Measurements from ENCODE around the gene OR4D1.

GRCh38 chr17:58117382-58117781, 30.8 kb upstream of the OR4D1 start:
- TF ChIP-seq NR0B1 (IDR thresholded peaks at IDR 0.05; ENCODE audit: partially characterized antibody) = no peak
- TF ChIP-seq, protein P1, sequence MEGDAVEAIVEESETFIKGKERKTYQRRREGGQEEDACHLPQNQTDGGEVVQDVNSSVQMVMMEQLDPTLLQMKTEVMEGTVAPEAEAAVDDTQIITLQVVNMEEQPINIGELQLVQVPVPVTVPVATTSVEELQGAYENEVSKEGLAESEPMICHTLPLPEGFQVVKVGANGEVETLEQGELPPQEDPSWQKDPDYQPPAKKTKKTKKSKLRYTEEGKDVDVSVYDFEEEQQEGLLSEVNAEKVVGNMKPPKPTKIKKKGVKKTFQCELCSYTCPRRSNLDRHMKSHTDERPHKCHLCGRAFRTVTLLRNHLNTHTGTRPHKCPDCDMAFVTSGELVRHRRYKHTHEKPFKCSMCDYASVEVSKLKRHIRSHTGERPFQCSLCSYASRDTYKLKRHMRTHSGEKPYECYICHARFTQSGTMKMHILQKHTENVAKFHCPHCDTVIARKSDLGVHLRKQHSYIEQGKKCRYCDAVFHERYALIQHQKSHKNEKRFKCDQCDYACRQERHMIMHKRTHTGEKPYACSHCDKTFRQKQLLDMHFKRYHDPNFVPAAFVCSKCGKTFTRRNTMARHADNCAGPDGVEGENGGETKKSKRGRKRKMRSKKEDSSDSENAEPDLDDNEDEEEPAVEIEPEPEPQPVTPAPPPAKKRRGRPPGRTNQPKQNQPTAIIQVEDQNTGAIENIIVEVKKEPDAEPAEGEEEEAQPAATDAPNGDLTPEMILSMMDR (IDR thresholded peaks at IDR 0.05 in 2 of 3, conservative IDR thresholded peaks at IDR 0.05 in 1 of 3; ENCODE audit: insufficient read depth in 2 of 3, low read depth in 1 of 3, low read length in 3 of 3) = no peak
- TF ChIP-seq MNT (conservative IDR thresholded peaks at IDR 0.05) = no peak
- TF ChIP-seq SRF (CRISPR knock-in tag; IDR thresholded peaks at IDR 0.05) = no peak
- no peak for TF ChIP-seq ZNF740 (CRISPR knock-in tag; IDR thresholded peaks at IDR 0.05)
- no peak for TF ChIP-seq ZNF740 (tag; IDR thresholded peaks at IDR 0.05)
- TF ChIP-seq ZC3H4 (CRISPR knock-in tag; IDR thresholded peaks at IDR 0.05; ENCODE audit: borderline replicate concordance) = no peak
- TF ChIP-seq POLR2AphosphoS5 (IDR thresholded peaks at IDR 0.05; ENCODE audit: control insufficient read depth, insufficient read depth, low read depth, low read length) = no peak
- TF ChIP-seq, protein P2, sequence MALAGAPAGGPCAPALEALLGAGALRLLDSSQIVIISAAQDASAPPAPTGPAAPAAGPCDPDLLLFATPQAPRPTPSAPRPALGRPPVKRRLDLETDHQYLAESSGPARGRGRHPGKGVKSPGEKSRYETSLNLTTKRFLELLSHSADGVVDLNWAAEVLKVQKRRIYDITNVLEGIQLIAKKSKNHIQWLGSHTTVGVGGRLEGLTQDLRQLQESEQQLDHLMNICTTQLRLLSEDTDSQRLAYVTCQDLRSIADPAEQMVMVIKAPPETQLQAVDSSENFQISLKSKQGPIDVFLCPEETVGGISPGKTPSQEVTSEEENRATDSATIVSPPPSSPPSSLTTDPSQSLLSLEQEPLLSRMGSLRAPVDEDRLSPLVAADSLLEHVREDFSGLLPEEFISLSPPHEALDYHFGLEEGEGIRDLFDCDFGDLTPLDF (CRISPR knock-in tag; IDR thresholded peaks at IDR 0.05) = no peak
- TF ChIP-seq, protein P3, sequence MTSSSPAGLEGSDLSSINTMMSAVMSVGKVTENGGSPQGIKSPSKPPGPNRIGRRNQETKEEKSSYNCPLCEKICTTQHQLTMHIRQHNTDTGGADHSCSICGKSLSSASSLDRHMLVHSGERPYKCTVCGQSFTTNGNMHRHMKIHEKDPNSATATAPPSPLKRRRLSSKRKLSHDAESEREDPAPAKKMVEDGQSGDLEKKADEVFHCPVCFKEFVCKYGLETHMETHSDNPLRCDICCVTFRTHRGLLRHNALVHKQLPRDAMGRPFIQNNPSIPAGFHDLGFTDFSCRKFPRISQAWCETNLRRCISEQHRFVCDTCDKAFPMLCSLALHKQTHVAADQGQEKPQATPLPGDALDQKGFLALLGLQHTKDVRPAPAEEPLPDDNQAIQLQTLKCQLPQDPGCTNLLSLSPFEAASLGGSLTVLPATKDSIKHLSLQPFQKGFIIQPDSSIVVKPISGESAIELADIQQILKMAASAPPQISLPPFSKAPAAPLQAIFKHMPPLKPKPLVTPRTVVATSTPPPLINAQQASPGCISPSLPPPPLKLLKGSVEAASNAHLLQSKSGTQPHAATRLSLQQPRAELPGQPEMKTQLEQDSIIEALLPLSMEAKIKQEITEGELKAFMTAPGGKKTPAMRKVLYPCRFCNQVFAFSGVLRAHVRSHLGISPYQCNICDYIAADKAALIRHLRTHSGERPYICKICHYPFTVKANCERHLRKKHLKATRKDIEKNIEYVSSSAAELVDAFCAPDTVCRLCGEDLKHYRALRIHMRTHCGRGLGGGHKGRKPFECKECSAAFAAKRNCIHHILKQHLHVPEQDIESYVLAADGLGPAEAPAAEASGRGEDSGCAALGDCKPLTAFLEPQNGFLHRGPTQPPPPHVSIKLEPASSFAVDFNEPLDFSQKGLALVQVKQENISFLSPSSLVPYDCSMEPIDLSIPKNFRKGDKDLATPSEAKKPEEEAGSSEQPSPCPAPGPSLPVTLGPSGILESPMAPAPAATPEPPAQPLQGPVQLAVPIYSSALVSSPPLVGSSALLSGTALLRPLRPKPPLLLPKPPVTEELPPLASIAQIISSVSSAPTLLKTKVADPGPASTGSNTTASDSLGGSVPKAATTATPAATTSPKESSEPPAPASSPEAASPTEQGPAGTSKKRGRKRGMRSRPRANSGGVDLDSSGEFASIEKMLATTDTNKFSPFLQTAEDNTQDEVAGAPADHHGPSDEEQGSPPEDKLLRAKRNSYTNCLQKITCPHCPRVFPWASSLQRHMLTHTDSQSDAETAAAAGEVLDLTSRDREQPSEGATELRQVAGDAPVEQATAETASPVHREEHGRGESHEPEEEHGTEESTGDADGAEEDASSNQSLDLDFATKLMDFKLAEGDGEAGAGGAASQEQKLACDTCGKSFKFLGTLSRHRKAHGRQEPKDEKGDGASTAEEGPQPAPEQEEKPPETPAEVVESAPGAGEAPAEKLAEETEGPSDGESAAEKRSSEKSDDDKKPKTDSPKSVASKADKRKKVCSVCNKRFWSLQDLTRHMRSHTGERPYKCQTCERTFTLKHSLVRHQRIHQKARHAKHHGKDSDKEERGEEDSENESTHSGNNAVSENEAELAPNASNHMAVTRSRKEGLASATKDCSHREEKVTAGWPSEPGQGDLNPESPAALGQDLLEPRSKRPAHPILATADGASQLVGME (CRISPR knock-in tag; IDR thresholded peaks at IDR 0.05) = no peak
- TF ChIP-seq SIRT6 (IDR thresholded peaks at IDR 0.05; ENCODE audit: low read depth, low read length) = no peak
- no peak for TF ChIP-seq NBN (IDR thresholded peaks at IDR 0.05; ENCODE audit: low read depth)
- no peak for TF ChIP-seq E4F1 (CRISPR knock-in tag; IDR thresholded peaks at IDR 0.05; ENCODE audit: borderline replicate concordance)
- TF ChIP-seq EGR1 (conservative IDR thresholded peaks at IDR 0.05) = no peak
